Measurements from ENCODE around the gene GPR32.
"Not testable (repeated sequence)": the region's sequence is repeated elsewhere in the genome, so short reads cannot be mapped to it uniquely, and the experiment has no call there.

Gene GPR32

DNA sequence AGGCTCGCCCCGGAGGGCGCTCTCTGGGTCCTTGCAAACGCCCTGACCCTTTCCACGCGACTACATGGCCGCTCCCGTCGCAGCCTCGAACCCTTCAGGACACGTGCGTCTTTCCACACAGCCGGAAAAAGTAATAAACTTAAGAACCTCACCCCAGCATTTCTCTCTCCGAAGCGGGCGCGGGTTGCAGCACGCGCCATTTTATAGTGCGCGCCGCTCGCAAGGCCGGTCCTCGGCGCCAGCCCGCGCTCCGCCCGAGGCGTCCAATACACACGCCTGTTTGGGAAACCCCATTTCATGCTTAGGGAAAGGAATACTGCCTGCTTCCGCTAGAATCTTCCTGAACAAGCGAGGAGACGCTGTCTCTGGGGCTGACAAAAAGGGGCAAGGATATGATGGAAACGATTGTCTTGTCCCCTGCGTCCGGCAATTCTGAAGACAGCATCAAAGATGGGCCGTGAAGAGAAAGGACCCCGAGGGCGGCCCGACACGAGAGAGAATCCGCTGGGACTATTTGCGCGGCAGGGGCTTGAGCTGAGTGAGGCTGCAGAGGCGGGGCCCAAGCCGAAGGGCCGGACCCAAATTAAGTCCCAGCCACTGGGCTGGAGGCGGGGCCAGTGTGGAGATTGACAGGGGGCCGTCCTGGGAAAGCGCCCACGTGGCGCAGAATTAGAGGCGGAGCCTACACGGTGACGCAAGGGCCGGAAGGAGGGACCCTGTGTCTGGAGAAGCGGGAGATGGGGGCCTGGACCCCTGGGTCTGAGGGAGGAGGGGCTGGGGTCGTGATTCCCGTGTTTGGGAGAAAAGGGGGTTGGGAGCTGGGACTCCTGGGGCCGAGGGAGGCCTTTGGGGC, 34.4 kb downstream of the GPR32 start:
- DNase-seq = peak; percentile 98 to 99

DNA sequence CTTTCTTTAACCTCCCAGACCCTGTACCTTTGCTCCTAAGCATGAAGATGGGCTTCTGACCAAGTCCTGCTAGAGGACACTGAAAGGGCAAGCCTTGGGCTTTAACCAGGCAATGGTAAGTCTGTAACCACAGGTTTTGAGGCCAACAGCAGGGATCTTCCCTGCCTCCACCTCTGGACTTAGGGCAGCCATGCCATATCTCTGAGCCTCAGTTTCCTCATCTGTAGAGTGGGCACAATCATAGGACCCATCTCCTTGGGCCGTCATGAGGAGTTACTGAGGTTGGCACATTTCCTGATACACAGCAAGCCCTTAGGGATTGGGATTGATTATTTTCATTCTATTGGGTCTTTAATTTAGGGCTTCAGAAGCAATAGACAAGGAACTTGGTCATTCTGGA, 38.6 kb downstream of the GPR32 start:
- DNase-seq = no peak

GRCh38 chr19:50811622-50812238, 41.5 kb downstream of the GPR32 start:
- DNase-seq = not testable (repeated sequence)

DNA sequence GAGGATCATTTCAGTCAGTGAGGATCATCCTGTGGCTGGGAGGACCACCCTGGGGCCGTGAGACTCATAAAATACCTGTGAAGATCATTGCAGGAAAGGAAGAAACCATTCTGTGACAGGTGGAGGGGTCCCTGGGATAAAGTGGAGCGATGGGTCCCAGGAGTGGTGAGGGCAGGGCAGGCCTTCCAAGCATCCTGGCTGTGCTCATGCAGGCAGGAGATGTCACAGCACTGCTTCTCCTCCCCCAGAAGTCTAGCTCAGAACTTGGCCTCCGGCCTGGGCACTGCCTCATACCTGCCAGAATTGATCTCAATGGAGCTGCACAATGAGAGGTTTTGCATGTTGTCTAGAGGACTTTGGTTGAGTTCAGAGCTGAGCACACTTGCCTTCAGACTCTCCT, 42.2 kb downstream of the GPR32 start:
- no peak for DNase-seq

- DNase-seq = no peak
Measured at GRCh38 chr19:50814883-50815282, 44.6 kb downstream of the GPR32 start.

- no peak for DNase-seq
Measured at GRCh38 chr19:50815439-50815838, 45.2 kb downstream of the GPR32 start.

DNA sequence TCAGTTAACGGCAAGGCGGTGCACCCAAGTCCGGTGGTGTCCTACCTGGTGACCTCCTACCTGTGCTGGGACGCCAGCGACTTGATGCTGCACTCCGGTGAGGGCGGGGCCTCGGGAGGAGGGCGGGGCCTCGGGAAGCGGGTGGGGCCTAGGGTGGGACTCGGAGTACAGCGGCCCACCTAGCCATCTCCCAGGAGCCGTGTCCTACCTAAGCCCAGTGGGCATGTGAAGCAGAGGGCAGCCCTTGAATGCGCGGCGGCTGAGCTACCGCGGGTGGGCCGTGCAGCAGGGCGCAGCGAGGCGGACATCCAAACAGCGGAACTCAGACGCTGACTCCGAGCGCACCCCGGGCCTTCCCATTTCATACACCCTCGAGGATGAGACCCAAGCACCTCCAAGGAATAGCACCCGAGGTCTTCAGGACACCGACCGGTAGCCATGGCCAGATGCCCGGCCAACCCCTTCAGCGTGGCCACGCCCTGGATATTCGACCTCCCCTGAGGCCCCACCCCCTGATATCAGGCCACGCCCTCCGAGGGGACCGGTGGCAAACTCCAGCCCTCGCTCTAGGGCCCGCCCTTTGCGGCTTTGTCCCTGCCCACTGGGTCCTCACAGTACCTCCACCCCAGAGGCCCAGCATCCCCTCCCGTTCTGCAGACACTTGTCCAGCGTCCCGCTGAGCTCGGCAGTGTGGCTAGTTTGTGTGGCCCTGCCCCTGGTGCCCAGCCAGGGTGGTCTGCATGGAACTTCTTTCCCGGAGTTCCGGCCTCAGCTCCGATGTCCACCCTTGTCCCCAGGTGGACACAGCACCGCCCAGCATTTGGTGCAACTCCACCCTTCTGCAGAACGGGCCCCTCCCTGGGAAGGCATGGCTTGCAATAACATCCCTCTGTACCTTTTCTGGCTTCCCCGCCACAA, 47.9 kb downstream of the GPR32 start:
- peak; percentile 15 to 56 for DNase-seq

DNA sequence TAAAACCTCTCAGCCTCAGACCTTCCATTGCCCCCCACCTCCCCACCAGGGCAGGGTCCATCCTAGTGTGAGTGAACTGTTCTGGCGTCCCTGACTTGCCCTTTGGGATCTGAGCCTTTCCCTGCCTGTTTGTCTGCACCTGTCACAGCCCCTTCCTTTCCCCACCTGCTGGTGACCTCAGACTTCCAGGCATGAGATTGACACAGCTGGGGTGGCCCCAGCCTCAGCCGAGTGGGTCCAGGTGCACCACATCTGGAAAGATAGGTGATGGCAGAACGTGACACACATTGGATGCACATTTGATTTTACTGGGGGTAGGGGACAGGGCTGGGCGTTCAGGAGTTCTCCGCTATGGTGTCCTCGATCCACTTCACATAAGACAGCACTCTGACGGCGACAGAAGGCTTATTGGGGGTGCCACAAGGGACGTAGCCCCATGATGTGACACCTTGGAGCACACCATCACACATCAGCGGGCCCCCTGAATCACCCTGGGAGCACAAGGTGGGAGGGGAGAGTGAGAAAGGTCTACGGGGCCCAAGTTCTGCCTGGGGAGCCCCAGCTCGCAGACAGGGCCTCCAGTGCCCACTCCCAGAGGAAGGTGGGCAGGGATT, 48.7 kb downstream of the GPR32 start:
- DNase-seq = no peak

- no peak for DNase-seq
Measured at GRCh38 chr19:50819636-50820035, 49.4 kb downstream of the GPR32 start.

GRCh38 chr19:50820086-50820485, 49.8 kb downstream of the GPR32 start:
- no peak for DNase-seq

GRCh38 chr19:50820549-50821247, 50.4 kb downstream of the GPR32 start:
- no peak for DNase-seq

DNA sequence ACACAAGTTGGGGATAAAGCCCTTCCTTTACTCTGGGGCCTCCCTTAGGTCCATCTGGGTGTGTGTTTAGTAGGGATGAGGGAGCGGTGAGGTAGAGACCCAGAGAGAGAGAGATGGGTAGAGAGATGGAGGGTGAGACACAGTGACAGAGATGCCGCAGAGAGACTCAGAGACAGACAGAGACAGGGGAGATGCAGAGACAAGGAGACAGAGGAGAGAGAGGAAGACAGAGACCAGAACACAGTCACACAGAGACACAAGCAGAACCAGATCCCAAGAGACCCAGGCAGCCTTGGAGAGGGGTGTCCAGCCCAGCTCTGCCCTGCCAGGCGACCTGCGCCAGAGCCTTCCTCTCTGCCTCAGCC, 51.0 kb downstream of the GPR32 start:
- no peak for DNase-seq
